Measurements from ENCODE around the gene ACSL3. TPM values are rescaled to one million over a fixed set of nuclear protein-coding genes. Genes with fewer than 3 reads are reported as not detected.
"Not testable (repeated sequence)": the region's sequence is repeated elsewhere in the genome, so short reads cannot be mapped to it uniquely, and the experiment has no call there.

Gene ACSL3
- total RNA-seq, 4 donors from 2014 or later, result 38.4 to 57.3 (median 53.5) TPM

GRCh38 chr2:222866358-222866960 lies 5.6 kb downstream of the ACSL3 start:
- Histone ChIP-seq H3K27me3 (no peaks in the 10 kb centered on the region), H3K36me3 (no peaks in the 10 kb centered on the region), H3K4me3 (no peak overlapping the region), H3K4me1 (peaks cover 0 to 64% (median 33%) of the 10 kb centered on the region in 4 donors), H3K9me3 (no peaks in the 10 kb centered on the region), H3K27ac (no peak overlapping the region)
- WGBS, 2 donors, result 84 to 85% methylated on average over 13 of the region's 13 CpGs
- no peak for TF ChIP-seq CTCF (IDR thresholded peaks at IDR 0.05)
- TF ChIP-seq EP300 (IDR thresholded peaks at IDR 0.05), result no peak
- no peak for TF ChIP-seq POLR2A (IDR thresholded peaks at IDR 0.05)
- no peak for DNase-seq (ENCODE audit: low spot score in 2 of 2)

- not testable (repeated sequence) for H3K9me3 ChIP-seq; H3K36me3 ChIP-seq; H3K27me3 ChIP-seq; H3K4me3 ChIP-seq; DNase-seq (ENCODE audit: low spot score in 2 of 2); H3K27ac ChIP-seq
- 91% methylated on average over 8 of the region's 8 CpGs for WGBS, 2 donors
- H3K4me1 ChIP-seq, result peaks cover 0 to 50% (median 17%) of the 10 kb centered on the region in 4 donors
Observed at GRCh38 chr2:222868560-222869251, 7.9 kb downstream of the ACSL3 start.

GRCh38 chr2:222869252-222869560 lies 8.4 kb downstream of the ACSL3 start:
- H3K36me3 ChIP-seq, result no peaks in the 10 kb centered on the region
- DNase-seq (ENCODE audit: low spot score in 2 of 2), result no peak
- TF ChIP-seq POLR2A (IDR thresholded peaks at IDR 0.05) (no peak), EP300 (IDR thresholded peaks at IDR 0.05) (no peak), CTCF (IDR thresholded peaks at IDR 0.05) (no peak)
- H3K27ac ChIP-seq, result no peak overlapping the region
- H3K4me3 ChIP-seq, result no peak overlapping the region
- H3K9me3 ChIP-seq, result no peaks in the 10 kb centered on the region
- no peaks in the 10 kb centered on the region for H3K27me3 ChIP-seq
- peaks cover 0 to 45% (median 13%) of the 10 kb centered on the region in 4 donors for H3K4me1 ChIP-seq

- H3K4me3 ChIP-seq, result no peak overlapping the region
- H3K4me1 ChIP-seq, result peaks cover 0 to 40% (median 9%) of the 10 kb centered on the region in 4 donors
- H3K27ac ChIP-seq, result no peak overlapping the region
- DNase-seq (ENCODE audit: low spot score in 2 of 2), result no peak
- H3K36me3 ChIP-seq, result no peaks in the 10 kb centered on the region
- TF ChIP-seq EP300 (IDR thresholded peaks at IDR 0.05) (no peak), CTCF (IDR thresholded peaks at IDR 0.05) (no peak), POLR2A (IDR thresholded peaks at IDR 0.05) (no peak)
- no peaks in the 10 kb centered on the region for H3K27me3 ChIP-seq
- 87 to 88% methylated on average over 5 of the region's 5 CpGs for WGBS, 2 donors
- H3K9me3 ChIP-seq, result no peaks in the 10 kb centered on the region
Observed at GRCh38 chr2:222871291-222871690, 10.5 kb downstream of the ACSL3 start.

- no peak for DNase-seq (ENCODE audit: low spot score in 2 of 2)
- H3K4me1 ChIP-seq, result peaks cover 0 to 42% (median 6%) of the 10 kb centered on the region in 4 donors
- H3K27me3 ChIP-seq, result no peaks in the 10 kb centered on the region
- no peak overlapping the region for H3K4me3 ChIP-seq
- no peak overlapping the region for H3K27ac ChIP-seq
- no peaks in the 10 kb centered on the region for H3K9me3 ChIP-seq
- WGBS, 2 donors, result 94 to 98% methylated on average over 4 of the region's 4 CpGs
- TF ChIP-seq POLR2A (IDR thresholded peaks at IDR 0.05), result no peak
- TF ChIP-seq CTCF (IDR thresholded peaks at IDR 0.05), result no peak
- TF ChIP-seq EP300 (IDR thresholded peaks at IDR 0.05), result no peak
- H3K36me3 ChIP-seq, result no peaks in the 10 kb centered on the region
Observed at GRCh38 chr2:222872551-222872950, 11.7 kb downstream of the ACSL3 start.
